ENCODE results near the gene INVS. TPM values are rescaled to one million over a fixed set of nuclear protein-coding genes. Genes with fewer than 3 reads are reported as not detected.
"Not testable (repeated sequence)": the region's sequence is repeated elsewhere in the genome, so short reads cannot be mapped to it uniquely, and the experiment has no call there.

Gene INVS
- total and polyA plus RNA-seq, 2 of the 13 experiments (the other 11 are each of a cell fraction or from before 2014, with no cell fraction given), result 11.3 to 16.3 TPM

DNA sequence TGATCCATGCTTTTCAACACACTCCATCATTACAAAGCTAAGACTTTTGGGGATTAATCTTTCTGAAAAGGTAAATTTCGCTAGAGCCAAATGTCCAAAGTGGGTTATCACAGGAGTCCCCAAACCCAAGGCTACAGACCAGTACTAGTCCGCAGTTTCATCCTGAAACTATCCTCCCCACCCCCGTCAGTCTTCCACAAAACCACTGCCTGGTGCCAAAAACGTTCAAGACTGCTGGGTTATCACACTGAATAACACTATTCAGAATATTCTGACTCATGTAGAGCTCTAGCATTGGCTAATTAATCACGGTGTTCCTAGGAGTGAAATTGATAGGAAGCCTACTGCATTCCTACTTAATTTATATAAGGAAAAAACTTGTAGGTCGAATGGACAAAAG lies 24.9 kb upstream of the INVS start:
- Histone ChIP-seq H3K9ac (ENCODE audit: insufficient read depth, low read depth, low read length) (no peak overlapping the region), H3K4me3 (replicated peaks in 1 of 3; ENCODE audit: insufficient read depth in 1 of 3, low read depth in 2 of 3, low read length in 3 of 3) (no peak overlapping the region), H3K4me1 (ENCODE audit: insufficient read depth, low read length) (no peaks in the 10 kb centered on the region; the same call in 1 of the 2 replicates), H3K36me3 (replicated peaks in 1 of 2; ENCODE audit: control insufficient read depth in 1 of 2, insufficient read depth in 2 of 2, low read length in 2 of 2) (no peaks in the 10 kb centered on the region; a peak in 1 of 5 replicates), H3K27ac (ENCODE audit: extremely low read length, insufficient read depth, low read length) (no peak overlapping the region), H3K4me2 (ENCODE audit: low read depth, low read length) (no peak overlapping the region), H3K9me3 (ENCODE audit: low read length) (no peaks in the 10 kb centered on the region), H4K20me1 (ENCODE audit: insufficient read depth, low read length) (0 out of 2 replicates have a peak, but pooled peaks cover 4% of the 10 kb centered on the region), H2AFZ (ENCODE audit: low read length) (no peak overlapping the region), H3K27me3 (ENCODE audit: control insufficient read depth in 1 of 2, insufficient read depth in 2 of 2, low read length in 2 of 2) (no peaks in the 10 kb centered on the region), H3K79me2 (ENCODE audit: insufficient read depth, low read length) (peaks cover 25% of the 10 kb centered on the region)
- in situ Hi-C loops (cut with HindIII; ENCODE audit: extremely low pct_ligation_motif_present, low pct_unique_long_range_greater_than_20kb), result no loop called here
- intact Hi-C loops (cut with micrococcal nuclease; ENCODE audit: unreplicated experiment), result no loop called here
- CTCF ChIA-PET (ENCODE audit: low intra/inter-chr PET ratio, low total read pairs), result no interaction called here
- no TSS peak for BruUV-seq (replicated peaks)
- DNase-seq (ENCODE audit: low spot score), result no peak
- 93% methylated on average over 6 of the region's 6 CpGs for WGBS (ENCODE audit: low lambda C conversion rate)
- no peak for TF ChIP-seq HNRNPH1 (optimal IDR thresholded peaks at IDR 0.05; ENCODE audit: low read depth, low read length)
- no peak for TF ChIP-seq ELF3 (CRISPR knock-in tag; IDR thresholded peaks at IDR 0.05)
- no peak for ATAC-seq
- no peak for FAIRE-seq
- POLR2A ChIA-PET, result no interaction called here

DNA sequence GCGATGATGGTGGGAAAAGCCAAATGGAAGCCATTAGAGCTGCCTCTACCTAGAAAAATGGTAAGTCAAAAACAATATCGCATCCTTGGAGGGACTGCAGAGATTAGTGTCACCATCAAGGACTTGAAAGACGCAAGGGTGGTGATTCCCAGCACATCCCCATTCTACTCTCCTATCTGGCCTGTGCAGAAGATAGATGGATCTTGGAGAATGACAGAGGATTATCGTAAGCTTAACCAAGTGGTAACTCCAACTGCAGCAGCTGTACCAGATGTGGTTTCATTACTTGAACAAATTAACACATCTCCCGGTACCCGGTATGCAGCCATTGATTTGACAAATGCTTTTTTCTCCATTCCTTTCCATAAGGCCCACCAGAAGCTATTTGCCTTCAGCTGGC lies 24.1 kb upstream of the INVS start:
- no peaks in the 10 kb centered on the region; a peak in 1 of 5 replicates for H3K36me3 ChIP-seq (replicated peaks in 1 of 2; ENCODE audit: control insufficient read depth in 1 of 2, insufficient read depth in 2 of 2, low read length in 2 of 2)
- ChIA-PET POLR2A (no interaction called here), CTCF (ENCODE audit: low intra/inter-chr PET ratio, low total read pairs) (no interaction called here)
- BruUV-seq (replicated peaks), result no TSS peak
- 0 out of 2 replicates have a peak, but pooled peaks cover 4% of the 10 kb centered on the region for H4K20me1 ChIP-seq (ENCODE audit: insufficient read depth, low read length)
- no peaks in the 10 kb centered on the region for H3K9me3 ChIP-seq (ENCODE audit: low read length)
- no peaks in the 10 kb centered on the region for H3K27me3 ChIP-seq (ENCODE audit: control insufficient read depth in 1 of 2, insufficient read depth in 2 of 2, low read length in 2 of 2)
- intact Hi-C loops (cut with micrococcal nuclease; ENCODE audit: unreplicated experiment) (no loop called here), in situ Hi-C loops (cut with HindIII; ENCODE audit: extremely low pct_ligation_motif_present, low pct_unique_long_range_greater_than_20kb) (no loop called here)
- DNase-seq (ENCODE audit: low spot score), result no peak
- 97% methylated on average over 6 of the region's 6 CpGs for WGBS (ENCODE audit: low lambda C conversion rate)
- TF ChIP-seq HNF1B (CRISPR knock-in tag; IDR thresholded peaks at IDR 0.05) (no peak), RFX1 (IDR thresholded peaks at IDR 0.05) (no peak), ZNF543 (CRISPR knock-in tag; IDR thresholded peaks at IDR 0.05) (no peak), IRX3 (CRISPR knock-in tag; IDR thresholded peaks at IDR 0.05; ENCODE audit: borderline replicate concordance, low read depth) (no peak), KDM1A (CRISPR knock-in tag; IDR thresholded peaks at IDR 0.05) (no peak), XBP1 (CRISPR knock-in tag; IDR thresholded peaks at IDR 0.05) (no peak), DR1 (CRISPR knock-in tag; IDR thresholded peaks at IDR 0.05) (no peak), ZNF83 (CRISPR knock-in tag; IDR thresholded peaks at IDR 0.05; ENCODE audit: borderline replicate concordance) (no peak), WIZ (CRISPR knock-in tag; IDR thresholded peaks at IDR 0.05) (no peak)
- H3K79me2 ChIP-seq (ENCODE audit: insufficient read depth, low read length), result peaks cover 27% of the 10 kb centered on the region
- no peak overlapping the region for H3K27ac ChIP-seq (ENCODE audit: extremely low read length, insufficient read depth, low read length)
- H3K4me1 ChIP-seq (ENCODE audit: insufficient read depth, low read length), result no peaks in the 10 kb centered on the region; the same call in 1 of the 2 replicates
- no peak overlapping the region for H3K4me3 ChIP-seq (replicated peaks in 1 of 3; ENCODE audit: insufficient read depth in 1 of 3, low read depth in 2 of 3, low read length in 3 of 3)
- no peak for ATAC-seq
- FAIRE-seq, result no peak
- H2AFZ ChIP-seq (ENCODE audit: low read length), result no peak overlapping the region
- H3K4me2 ChIP-seq (ENCODE audit: low read depth, low read length), result no peak overlapping the region
- H3K9ac ChIP-seq (ENCODE audit: insufficient read depth, low read depth, low read length), result no peak overlapping the region

GRCh38 chr9:100076256-100076655 lies 22.8 kb upstream of the INVS start:
- H3K4me3 ChIP-seq (replicated peaks in 1 of 3; ENCODE audit: insufficient read depth in 1 of 3, low read depth in 2 of 3, low read length in 3 of 3); H3K9ac ChIP-seq (ENCODE audit: insufficient read depth, low read depth, low read length); H3K9me3 ChIP-seq (ENCODE audit: low read length); H2AFZ ChIP-seq (ENCODE audit: low read length); intact Hi-C loops (cut with micrococcal nuclease; ENCODE audit: unreplicated experiment); H3K4me2 ChIP-seq (ENCODE audit: low read depth, low read length); CTCF ChIA-PET (ENCODE audit: low intra/inter-chr PET ratio, low total read pairs); POLR2A ChIA-PET; H3K27ac ChIP-seq (ENCODE audit: extremely low read length, insufficient read depth, low read length); in situ Hi-C loops (cut with HindIII; ENCODE audit: extremely low pct_ligation_motif_present, low pct_unique_long_range_greater_than_20kb); H3K4me1 ChIP-seq (ENCODE audit: insufficient read depth, low read length); DNase-seq (ENCODE audit: low spot score); H4K20me1 ChIP-seq (ENCODE audit: insufficient read depth, low read length); ATAC-seq; FAIRE-seq; H3K36me3 ChIP-seq (replicated peaks in 1 of 2; ENCODE audit: control insufficient read depth in 1 of 2, insufficient read depth in 2 of 2, low read length in 2 of 2); BruUV-seq (replicated peaks); H3K27me3 ChIP-seq (ENCODE audit: control insufficient read depth in 1 of 2, insufficient read depth in 2 of 2, low read length in 2 of 2): not testable (repeated sequence)
- peaks cover 31% of the 10 kb centered on the region for H3K79me2 ChIP-seq (ENCODE audit: insufficient read depth, low read length)
- 100% methylated on average over 4 of the region's 4 CpGs for WGBS (ENCODE audit: low lambda C conversion rate)

All from HepG2 (cell line).